SK-N-SH (cell line): Measurements from ENCODE around the gene HPN. TPM values are rescaled to one million over a fixed set of nuclear protein-coding genes. Genes with fewer than 3 reads are reported as not detected.
"Not testable (repeated sequence)": the region's sequence is repeated elsewhere in the genome, so short reads cannot be mapped to it uniquely, and the experiment has no call there.

Experiments used
- CTCF ChIA-PET: fragments of 300-600, 350-600 bp; formaldehyde crosslinking; extraction: SDS; loops from one replicate; lab custom pipeline; 2021; lab: Yijun Ruan, JAX
- POLR2A ChIA-PET: fragments of 350-600 bp; sonication (Branson Sonifier 250); formaldehyde crosslinking; extraction: SDS; loops from one replicate; lab custom pipeline; 2020; ENCODE audit warnings: antibody characterized with exemption, inconsistent platforms; lab: Yijun Ruan, JAX
- DNase-seq: peaks from one replicate; pipeline ENCODE4 v3.0.0; 2012
- H2AFZ ChIP-seq: fragments of 200-600 bp; sonication (generic); 2 replicates; pipeline ENCODE4 v1.8.1; 2016; ENCODE audit warnings: antibody characterized with exemption, mild to moderate bottlenecking, low read depth
- H3F3A ChIP-seq: fragments of 200-600 bp; sonication (generic); replicated peaks from 2 replicates; pipeline ENCODE3; 2016; ENCODE audit warnings: antibody characterized with exemption, mild to moderate bottlenecking; ENCODE audit not compliant: insufficient read depth
- H3K27ac ChIP-seq, 2 experiments: fragments of 200-500 bp in 1 of 2; fragments of 200-600 bp in 1 of 2; sonication (Bioruptor generic) in 1 of 2; sonication (generic), shearing (Covaris generic) in 1 of 2; 2 replicates each; pipeline versions ENCODE4 v1.5.1 to v1.6.1; 2014 to 2016; ENCODE audit warnings: low read depth in 2 of 2, inconsistent platforms in 1 of 2, low read length in 1 of 2, mild to moderate bottlenecking in 1 of 2, mixed read lengths in 1 of 2
- H3K27me3 ChIP-seq: fragments of 200-600 bp; sonication (generic), shearing (Covaris generic); 2 replicates; pipeline ENCODE4 v1.6.1; 2016; ENCODE audit warnings: mixed run types; ENCODE audit not compliant: insufficient read depth
- H3K36me3 ChIP-seq, 2 experiments: fragments of 200-500 bp in 1 of 2; fragments of 200-600 bp in 1 of 2; sonication (Bioruptor generic) in 1 of 2; sonication (generic) in 1 of 2; replicated peaks in 1 of 2; 2 replicates each; pipeline versions ENCODE3 to v1.5.1; 2014 to 2016; ENCODE audit warnings: low read length in 1 of 2, mild to moderate bottlenecking in 1 of 2; ENCODE audit not compliant: insufficient read depth in 2 of 2, control insufficient read depth in 1 of 2
- H3K4me1 ChIP-seq, 2 experiments: fragments of 200-500 bp in 1 of 2; fragments of 200-600 bp in 1 of 2; sonication (Bioruptor generic) in 1 of 2; sonication (generic), shearing (Covaris generic) in 1 of 2; 2 replicates each; pipeline versions ENCODE4 v1.5.1 to v1.6.1; 2014 to 2016; ENCODE audit warnings: low read depth in 1 of 2, low read length in 1 of 2, mixed run types in 1 of 2; ENCODE audit not compliant: insufficient read depth in 2 of 2, control insufficient read depth in 1 of 2
- H3K4me2 ChIP-seq: fragments of 200-600 bp; sonication (generic), shearing (Covaris generic); 2 replicates; pipeline ENCODE4 v1.6.1; 2017; ENCODE audit warnings: mixed run types
- H3K4me3 ChIP-seq, 2 experiments: fragments of 200-500 bp in 1 of 2; fragments of 200-600 bp in 1 of 2; sonication (Bioruptor generic) in 1 of 2; sonication (generic), shearing (Covaris generic) in 1 of 2; 2 replicates each; pipeline versions ENCODE4 v1.5.1 to v1.8.1; 2014 to 2016; ENCODE audit warnings: low read depth in 2 of 2, inconsistent platforms in 1 of 2, low read length in 1 of 2, mild to moderate bottlenecking in 1 of 2, mixed read lengths in 1 of 2, moderate library complexity in 1 of 2
- H3K79me2 ChIP-seq: fragments of 200-600 bp; sonication (generic); 2 replicates; pipeline ENCODE4 v1.8.1; 2017; ENCODE audit warnings: mild to moderate bottlenecking; ENCODE audit not compliant: insufficient read depth
- H3K9ac ChIP-seq: fragments of 200-600 bp; sonication (generic); 2 replicates; pipeline ENCODE4 v1.6.1; 2017; ENCODE audit warnings: mixed run types
- H3K9me2 ChIP-seq: fragments of 200-600 bp; sonication (generic); 2 replicates; pipeline ENCODE4 v1.6.1; 2017; ENCODE audit warnings: mixed run types
- H3K9me3 ChIP-seq: fragments of 200-600 bp; sonication (generic); 2 replicates; pipeline ENCODE4 v1.6.1; 2017; ENCODE audit warnings: mixed run types, mild to moderate bottlenecking, moderate library complexity
- H4K20me1 ChIP-seq: fragments of 200-600 bp; sonication (generic); 2 replicates; pipeline ENCODE4 v1.6.1; 2017; ENCODE audit warnings: mild to moderate bottlenecking, mixed run types; ENCODE audit not compliant: insufficient read depth
- CHD2 ChIP-seq: fragments of 150-350 bp; IDR thresholded peaks from 2 replicates; pipeline ENCODE4 v1.6.1; 2018; ENCODE audit warnings: low read length; ENCODE audit not compliant: partially characterized antibody
- FOSL2 ChIP-seq: IDR thresholded peaks from 2 replicates; pipeline ENCODE4 v1.4.0; 2012; ENCODE audit warnings: low read depth, mild to moderate bottlenecking, moderate library complexity, borderline replicate concordance
- MEF2A ChIP-seq: IDR thresholded peaks from 2 replicates; pipeline ENCODE4 v1.4.0; 2012; ENCODE audit warnings: low read depth, borderline replicate concordance
- MXI1 ChIP-seq: IDR thresholded peaks from 2 replicates; pipeline ENCODE4 v1.6.1; 2012; ENCODE audit warnings: mild to moderate bottlenecking, low read depth, low read length, improper control_type of control experiment
- NFIC ChIP-seq: IDR thresholded peaks from 2 replicates; pipeline ENCODE4 v1.4.0; 2012; ENCODE audit warnings: borderline replicate concordance
- POLR2AphosphoS5 ChIP-seq: IDR thresholded peaks from 2 replicates; pipeline ENCODE4 v1.6.1; 2012; ENCODE audit warnings: low read depth, low read length
- SMC3 ChIP-seq: IDR thresholded peaks from 2 replicates; pipeline ENCODE4 v1.6.1; 2012; ENCODE audit warnings: low read depth, low read length, improper control_type of control experiment
- TAF1 ChIP-seq: IDR thresholded peaks from 2 replicates; pipeline ENCODE4 v1.6.1; 2012; ENCODE audit warnings: low read depth, mild to moderate bottlenecking, low read length, moderate library complexity, borderline replicate concordance
- TCF12 ChIP-seq: IDR thresholded peaks from 2 replicates; pipeline ENCODE4 v1.4.0; 2012
- WGBS: methylation state at CpG from one replicate; pipeline ENCODE4 v1.1.6; 2017; ENCODE audit warnings: low lambda C conversion rate; 5-methylcytosine and 5-hydroxymethylcytosine counted together
- polyA plus RNA-seq, 3 experiments: library from polyadenylated mRNA; depleted of rRNA; stranded (reverse); fragments of >200 nt; gene quantifications; 2 replicates each; pipeline ENCODE4 v1.2.3, GENCODE V29; 2012
- TF ChIP-seq, protein P1 (sequence below): fragments of 150-350 bp; IDR thresholded peaks from 2 replicates; pipeline ENCODE4 v1.6.1; 2016; ENCODE audit warnings: mild to moderate bottlenecking, low read depth, low read length
- TF ChIP-seq, protein P2 (sequence below): fragments of 200-600 bp; sonication (generic); IDR thresholded peaks from 2 replicates; pipeline ENCODE4 v1.6.1; 2017; ENCODE audit warnings: antibody characterized with exemption, mild to moderate bottlenecking, moderate library complexity
- TF ChIP-seq, protein P3 (sequence below): IDR thresholded peaks from 2 replicates; pipeline ENCODE4 v1.4.0; 2012; ENCODE audit warnings: low read depth, borderline replicate concordance

HPN gene
- polyA plus RNA-seq, 1 of the 3 experiments (the other 2 are of a cell fraction): 0.05 TPM

DNA sequence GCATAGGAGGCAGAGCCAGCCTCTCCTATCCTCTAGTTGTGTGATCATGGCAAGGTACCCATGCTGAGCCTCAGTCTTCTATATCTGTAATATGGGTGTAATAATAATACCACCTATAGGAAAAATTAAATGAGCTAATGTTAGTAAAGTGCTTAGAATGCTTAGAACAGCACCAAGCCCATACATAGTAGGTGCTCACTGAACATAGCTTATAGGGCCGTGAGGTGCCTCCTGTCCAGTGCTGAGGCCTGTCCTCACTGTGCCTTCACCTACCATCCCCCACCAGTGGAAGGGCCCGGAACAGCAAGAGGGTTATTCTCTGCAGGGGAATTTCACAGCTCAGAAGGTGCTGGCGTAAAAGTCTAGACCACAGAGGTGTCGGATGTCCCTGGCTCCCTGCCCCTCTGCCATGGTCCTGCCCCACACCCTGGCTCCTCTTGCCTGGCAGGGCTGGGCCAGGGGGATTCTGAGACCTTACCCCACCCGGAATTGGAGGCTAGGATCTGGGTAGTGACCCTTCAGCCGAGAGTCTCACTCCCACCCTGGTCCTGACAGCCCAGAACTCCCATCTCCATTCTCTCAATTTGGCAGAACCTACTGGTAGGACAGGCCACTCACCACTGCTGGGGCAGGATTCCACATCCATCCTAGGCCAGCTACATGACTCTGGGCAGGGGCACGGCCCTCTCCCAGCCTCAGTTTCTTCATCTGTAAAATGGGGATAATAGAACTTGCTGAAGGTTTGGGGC lies 13.5 kb upstream of the HPN start:
- 73% methylated on average over 4 of the region's 7 CpGs for WGBS
- TF ChIP-seq, protein P1, sequence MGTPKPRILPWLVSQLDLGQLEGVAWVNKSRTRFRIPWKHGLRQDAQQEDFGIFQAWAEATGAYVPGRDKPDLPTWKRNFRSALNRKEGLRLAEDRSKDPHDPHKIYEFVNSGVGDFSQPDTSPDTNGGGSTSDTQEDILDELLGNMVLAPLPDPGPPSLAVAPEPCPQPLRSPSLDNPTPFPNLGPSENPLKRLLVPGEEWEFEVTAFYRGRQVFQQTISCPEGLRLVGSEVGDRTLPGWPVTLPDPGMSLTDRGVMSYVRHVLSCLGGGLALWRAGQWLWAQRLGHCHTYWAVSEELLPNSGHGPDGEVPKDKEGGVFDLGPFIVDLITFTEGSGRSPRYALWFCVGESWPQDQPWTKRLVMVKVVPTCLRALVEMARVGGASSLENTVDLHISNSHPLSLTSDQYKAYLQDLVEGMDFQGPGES: no peak
- TF ChIP-seq TAF1 (no peak), POLR2AphosphoS5 (no peak), MXI1 (no peak), SMC3 (no peak), CHD2 (no peak), TCF12 (no peak), FOSL2 (no peak), NFIC (no peak), MEF2A (no peak)
- TF ChIP-seq, protein P2, sequence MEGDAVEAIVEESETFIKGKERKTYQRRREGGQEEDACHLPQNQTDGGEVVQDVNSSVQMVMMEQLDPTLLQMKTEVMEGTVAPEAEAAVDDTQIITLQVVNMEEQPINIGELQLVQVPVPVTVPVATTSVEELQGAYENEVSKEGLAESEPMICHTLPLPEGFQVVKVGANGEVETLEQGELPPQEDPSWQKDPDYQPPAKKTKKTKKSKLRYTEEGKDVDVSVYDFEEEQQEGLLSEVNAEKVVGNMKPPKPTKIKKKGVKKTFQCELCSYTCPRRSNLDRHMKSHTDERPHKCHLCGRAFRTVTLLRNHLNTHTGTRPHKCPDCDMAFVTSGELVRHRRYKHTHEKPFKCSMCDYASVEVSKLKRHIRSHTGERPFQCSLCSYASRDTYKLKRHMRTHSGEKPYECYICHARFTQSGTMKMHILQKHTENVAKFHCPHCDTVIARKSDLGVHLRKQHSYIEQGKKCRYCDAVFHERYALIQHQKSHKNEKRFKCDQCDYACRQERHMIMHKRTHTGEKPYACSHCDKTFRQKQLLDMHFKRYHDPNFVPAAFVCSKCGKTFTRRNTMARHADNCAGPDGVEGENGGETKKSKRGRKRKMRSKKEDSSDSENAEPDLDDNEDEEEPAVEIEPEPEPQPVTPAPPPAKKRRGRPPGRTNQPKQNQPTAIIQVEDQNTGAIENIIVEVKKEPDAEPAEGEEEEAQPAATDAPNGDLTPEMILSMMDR: no peak
- TF ChIP-seq, protein P3, sequence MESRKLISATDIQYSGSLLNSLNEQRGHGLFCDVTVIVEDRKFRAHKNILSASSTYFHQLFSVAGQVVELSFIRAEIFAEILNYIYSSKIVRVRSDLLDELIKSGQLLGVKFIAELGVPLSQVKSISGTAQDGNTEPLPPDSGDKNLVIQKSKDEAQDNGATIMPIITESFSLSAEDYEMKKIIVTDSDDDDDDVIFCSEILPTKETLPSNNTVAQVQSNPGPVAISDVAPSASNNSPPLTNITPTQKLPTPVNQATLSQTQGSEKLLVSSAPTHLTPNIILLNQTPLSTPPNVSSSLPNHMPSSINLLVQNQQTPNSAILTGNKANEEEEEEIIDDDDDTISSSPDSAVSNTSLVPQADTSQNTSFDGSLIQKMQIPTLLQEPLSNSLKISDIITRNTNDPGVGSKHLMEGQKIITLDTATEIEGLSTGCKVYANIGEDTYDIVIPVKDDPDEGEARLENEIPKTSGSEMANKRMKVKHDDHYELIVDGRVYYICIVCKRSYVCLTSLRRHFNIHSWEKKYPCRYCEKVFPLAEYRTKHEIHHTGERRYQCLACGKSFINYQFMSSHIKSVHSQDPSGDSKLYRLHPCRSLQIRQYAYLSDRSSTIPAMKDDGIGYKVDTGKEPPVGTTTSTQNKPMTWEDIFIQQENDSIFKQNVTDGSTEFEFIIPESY: no peak

DNA sequence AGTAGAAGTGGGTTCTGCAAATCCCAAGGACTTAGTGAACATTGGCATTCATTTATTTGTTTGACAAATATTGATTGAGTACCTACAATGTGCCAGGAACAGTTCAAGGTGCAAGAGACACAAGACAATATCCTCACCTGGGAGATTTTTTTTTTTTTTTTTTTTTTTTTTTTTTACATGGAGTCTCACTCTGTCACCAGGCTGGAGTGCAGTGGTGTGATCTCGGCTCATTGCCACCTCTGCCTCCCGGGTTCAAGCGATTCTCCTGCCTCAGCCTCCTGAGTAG lies 13.0 kb upstream of the HPN start:
- H3K4me2 ChIP-seq, H3K4me3 ChIP-seq, H3K9me3 ChIP-seq, H3K9ac ChIP-seq, DNase-seq, H4K20me1 ChIP-seq, H3K9me2 ChIP-seq, POLR2A ChIA-PET, H2AFZ ChIP-seq, H3K79me2 ChIP-seq, H3K27ac ChIP-seq, H3F3A ChIP-seq, H3K27me3 ChIP-seq: not testable (repeated sequence)
- peaks cover 0 to 29% of the 10 kb centered on the region in 2 experiments for H3K36me3 ChIP-seq
- CTCF ChIA-PET: interaction anchor here (0.9 to 3.2 kb wide), 3 partner anchors 10 to 56 kb away, joined by 4 to 15 read pairs (median 5); no protein-coding TSS in a partner anchor
- WGBS: 89% methylated on average over 3 of the region's 3 CpGs
- peaks cover 0 to 18% of the 10 kb centered on the region in 2 experiments; a peak in 1 of 4 replicates for H3K4me1 ChIP-seq

More for the DNA sequence above, 13.5 kb upstream of the HPN start:
- no peaks in the 10 kb centered on the region for H4K20me1 ChIP-seq
- no peaks in the 10 kb centered on the region for H3K27me3 ChIP-seq
- H3K9me3 ChIP-seq: no peaks in the 10 kb centered on the region
- H3K9ac ChIP-seq: no peak overlapping the region
- no peaks in the 10 kb centered on the region for H3K9me2 ChIP-seq
- H3K27ac ChIP-seq: no peak overlapping the region
- peaks cover 7% of the 10 kb centered on the region for H3F3A ChIP-seq
- H3K4me2 ChIP-seq: no peak overlapping the region
- ChIA-PET CTCF (interaction anchor here (0.8 to 3.2 kb wide), 6 partner anchors 9 to 60 kb away, joined by 3 to 15 read pairs (median 4); no protein-coding TSS in a partner anchor), POLR2A (no interaction called here)
- H3K79me2 ChIP-seq: no peaks in the 10 kb centered on the region
- peaks cover 0 to 35% of the 10 kb centered on the region in 2 experiments for H3K36me3 ChIP-seq
- no peak overlapping the region for H2AFZ ChIP-seq
- no peak for DNase-seq
- H3K4me1 ChIP-seq: peaks cover 0 to 13% of the 10 kb centered on the region in 2 experiments; a peak in 1 of 4 replicates
- H3K4me3 ChIP-seq: no peak overlapping the region

DNA sequence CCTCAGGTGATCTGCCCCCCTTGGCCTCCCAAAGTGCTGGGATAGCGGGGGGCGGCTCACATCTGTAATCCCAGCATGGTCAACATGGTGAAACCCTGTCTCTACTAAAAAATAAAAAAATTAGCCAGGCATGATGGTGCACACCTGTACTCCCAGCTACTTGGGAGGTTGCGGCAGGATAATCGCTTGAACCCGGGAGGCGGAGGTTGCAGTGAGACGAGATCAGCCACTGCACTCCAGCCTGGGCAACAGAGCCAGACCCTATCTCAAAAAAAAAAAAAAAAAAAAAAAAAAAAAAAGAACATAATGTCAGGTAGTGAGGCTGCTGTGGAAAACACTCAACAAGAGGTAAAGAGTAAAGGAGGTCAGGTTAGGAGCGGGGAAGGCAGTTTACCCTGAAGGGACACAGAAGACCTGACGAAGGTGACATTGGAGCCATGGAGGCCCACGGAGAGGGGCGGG lies 12.2 kb upstream of the HPN start:
- WGBS: 77% methylated on average over 11 of the region's 11 CpGs
- H3K79me2 ChIP-seq, POLR2A ChIA-PET, H2AFZ ChIP-seq, H3K9me2 ChIP-seq, H3K9ac ChIP-seq, H3K9me3 ChIP-seq, H4K20me1 ChIP-seq, DNase-seq, H3K27me3 ChIP-seq, H3K4me3 ChIP-seq, H3F3A ChIP-seq, H3K4me2 ChIP-seq, H3K27ac ChIP-seq: not testable (repeated sequence)
- Histone ChIP-seq H3K4me1 (peaks cover 0 to 19% of the 10 kb centered on the region in 2 experiments; a peak in 1 of 4 replicates), H3K36me3 (peaks cover 0 to 22% of the 10 kb centered on the region in 2 experiments)
- CTCF ChIA-PET: interaction anchor here (0.9 to 6.4 kb wide), 4 partner anchors 11 to 70 kb away, joined by 3 to 49 read pairs (median 10); no protein-coding TSS in a partner anchor
